NB4 (cell line): Measurements from ENCODE around the gene CAPN10.

Experiments used
- MAX ChIP-seq: IDR thresholded peaks from 2 replicates; pipeline ENCODE4 v1.6.1; 2011; ENCODE audit warnings: low read depth, low read length
- MYC ChIP-seq: IDR thresholded peaks from 2 replicates; pipeline ENCODE4 v1.6.1; 2011; ENCODE audit warnings: low read depth, low read length
- POLR2A ChIP-seq: IDR thresholded peaks from 2 replicates; pipeline ENCODE4 v1.6.1; 2011; ENCODE audit warnings: mild to moderate bottlenecking; ENCODE audit not compliant: insufficient read length; ENCODE audit errors: extremely low read depth
- TF ChIP-seq, protein P1 (sequence below): IDR thresholded peaks from one replicate; pipeline ENCODE4 v1.5.1; 2012; ENCODE audit warnings: low read depth, low read length

DNA sequence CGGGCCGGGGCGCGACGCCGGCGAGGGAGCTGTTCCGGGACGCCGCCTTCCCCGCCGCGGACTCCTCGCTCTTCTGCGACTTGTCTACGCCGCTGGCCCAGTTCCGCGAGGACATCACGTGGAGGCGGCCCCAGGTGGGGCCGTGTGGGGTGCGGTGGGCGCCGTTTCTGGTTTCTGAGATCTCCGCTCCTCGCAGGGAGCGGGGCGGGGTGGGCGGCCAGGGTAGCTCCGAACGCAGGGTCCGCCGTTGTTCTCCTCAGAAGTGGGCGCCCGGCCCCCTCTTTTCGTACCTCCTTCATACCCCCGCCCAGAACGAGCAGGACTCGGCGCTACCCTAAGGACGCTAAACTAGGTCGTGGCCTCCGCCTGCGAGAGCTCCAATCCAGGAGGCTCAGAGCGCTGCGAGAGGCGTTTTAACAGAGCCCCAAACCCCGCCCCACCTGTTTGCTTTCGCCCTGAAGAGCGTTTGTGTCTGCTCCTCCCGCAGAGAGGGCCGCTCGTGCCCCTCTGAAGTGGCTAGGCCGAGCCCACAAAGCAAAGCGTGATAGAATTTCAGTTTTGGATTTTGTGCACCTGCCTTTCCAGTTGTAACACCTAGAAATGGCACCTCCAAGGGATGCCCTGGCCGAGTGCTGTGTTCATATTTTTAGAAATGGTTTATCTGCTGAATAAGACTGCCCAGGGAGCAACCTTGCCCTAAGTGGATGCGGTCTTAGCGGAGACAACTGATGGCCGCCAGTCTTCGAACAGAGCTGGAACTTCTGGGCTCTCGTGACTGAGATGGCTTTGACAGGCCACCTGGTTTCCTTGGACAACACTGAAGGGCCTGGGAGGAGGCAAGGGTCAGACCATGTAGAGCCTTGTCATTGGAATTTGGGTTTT, 626 bp downstream of the CAPN10 start:
- no peak for TF ChIP-seq MAX
- TF ChIP-seq, protein P1, sequence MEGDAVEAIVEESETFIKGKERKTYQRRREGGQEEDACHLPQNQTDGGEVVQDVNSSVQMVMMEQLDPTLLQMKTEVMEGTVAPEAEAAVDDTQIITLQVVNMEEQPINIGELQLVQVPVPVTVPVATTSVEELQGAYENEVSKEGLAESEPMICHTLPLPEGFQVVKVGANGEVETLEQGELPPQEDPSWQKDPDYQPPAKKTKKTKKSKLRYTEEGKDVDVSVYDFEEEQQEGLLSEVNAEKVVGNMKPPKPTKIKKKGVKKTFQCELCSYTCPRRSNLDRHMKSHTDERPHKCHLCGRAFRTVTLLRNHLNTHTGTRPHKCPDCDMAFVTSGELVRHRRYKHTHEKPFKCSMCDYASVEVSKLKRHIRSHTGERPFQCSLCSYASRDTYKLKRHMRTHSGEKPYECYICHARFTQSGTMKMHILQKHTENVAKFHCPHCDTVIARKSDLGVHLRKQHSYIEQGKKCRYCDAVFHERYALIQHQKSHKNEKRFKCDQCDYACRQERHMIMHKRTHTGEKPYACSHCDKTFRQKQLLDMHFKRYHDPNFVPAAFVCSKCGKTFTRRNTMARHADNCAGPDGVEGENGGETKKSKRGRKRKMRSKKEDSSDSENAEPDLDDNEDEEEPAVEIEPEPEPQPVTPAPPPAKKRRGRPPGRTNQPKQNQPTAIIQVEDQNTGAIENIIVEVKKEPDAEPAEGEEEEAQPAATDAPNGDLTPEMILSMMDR, result no peak
- TF ChIP-seq POLR2A, result no peak
- no peak for TF ChIP-seq MYC
